T-cell (primary cell): ENCODE results near the gene STK32C. TPM values are rescaled to one million over a fixed set of nuclear protein-coding genes. Genes with fewer than 3 reads are reported as not detected.

ENCODE experiments used
- ATAC-seq, 4 experiments: fragments of 200-7000 bp in 3 of 4; fragments of 150-1000 bp in 1 of 4; cut with Tn5 transposase; replicated peaks in 1 of 4; 1 replicate in 3 of 4; 2 replicates in 1 of 4; pipeline ENCODE4 v1.10.0; 2021; ENCODE audit warnings: moderate library complexity in 3 of 4, mild to moderate bottlenecking in 2 of 4, moderate number of reproducible peaks in 1 of 4
- CTCF ChIA-PET, 2 donors: fragments of 300-600 bp; sonication (Branson Sonifier 250); formaldehyde crosslinking; loops; one replicate each; lab custom pipeline; 2022; ENCODE audit warnings: antibody characterized with exemption in 2 of 2; lab: Charles Lee
- POLR2A ChIA-PET, 2 donors: fragments of 300-600 bp; sonication (Branson Sonifier 250); formaldehyde crosslinking; loops; one replicate each; lab custom pipeline; 2022; ENCODE audit warnings: antibody characterized with exemption in 2 of 2; lab: Charles Lee
- DNase-seq, 35 experiments: peaks; one replicate each; pipeline versions ENCODE4 v3.0.0 to v3.0.0-alpha.2; 2013 to 2023
- H3K27ac ChIP-seq: one replicate; pipeline ENCODE4 v1.5.1; 2013; ENCODE audit warnings: low read length
- H3K27me3 ChIP-seq, 2 experiments: replicated peaks in 1 of 2; 1 replicate in 1 of 2; 2 replicates in 1 of 2; pipeline versions ENCODE4 v1.6.1 to v1.7.0; 2013; ENCODE audit warnings: low read length in 1 of 2, mixed read lengths in 1 of 2; ENCODE audit not compliant: control insufficient read depth in 2 of 2, insufficient read depth in 2 of 2; ENCODE audit errors: extremely low read depth in 1 of 2
- H3K36me3 ChIP-seq, 2 donors: 1 replicate in 1 of 2; 2 replicates in 1 of 2; pipeline versions ENCODE4 v1.6.1 to v1.7.0; 2013; ENCODE audit warnings: low read length in 1 of 2; ENCODE audit not compliant: control insufficient read depth in 2 of 2, insufficient read depth in 1 of 2; ENCODE audit errors: extremely low read depth in 1 of 2
- H3K4me1 ChIP-seq, 2 experiments: 1 replicate in 1 of 2; 2 replicates in 1 of 2; pipeline versions ENCODE4 v1.6.1 to v1.7.0; 2013; ENCODE audit warnings: low read length in 2 of 2, mixed read lengths in 1 of 2; ENCODE audit not compliant: insufficient read depth in 2 of 2, control insufficient read depth in 1 of 2; ENCODE audit errors: extremely low read depth in 1 of 2
- H3K4me3 ChIP-seq, 2 donors: 1 replicate in 1 of 2; 2 replicates in 1 of 2; pipeline versions ENCODE4 v1.5.1 to v1.7.0; 2013; ENCODE audit warnings: mild to moderate bottlenecking in 2 of 2, low read length in 1 of 2, moderate library complexity in 1 of 2; ENCODE audit not compliant: control insufficient read depth in 1 of 2; ENCODE audit errors: extremely low read depth in 1 of 2
- H3K9me3 ChIP-seq: 2 replicates; pipeline ENCODE4 v1.7.0; 2013
- H3K27ac Mint-ChIP-seq, 2 donors: one replicate each; pipeline ENCODE4 v1.8.0; 2020 to 2021; ENCODE audit warnings: mild to moderate bottlenecking in 2 of 2, mixed read lengths in 2 of 2
- H3K27me3 Mint-ChIP-seq, 2 donors: one replicate each; pipeline ENCODE4 v1.8.0; 2021 to 2022; ENCODE audit warnings: mixed read lengths in 2 of 2
- H3K36me3 Mint-ChIP-seq: one replicate; pipeline ENCODE4 v1.8.0; 2021; ENCODE audit warnings: mixed read lengths
- H3K4me1 Mint-ChIP-seq, 3 donors: one replicate each; pipeline ENCODE4 v1.8.0; 2020 to 2022; ENCODE audit warnings: mixed read lengths in 3 of 3, mild to moderate bottlenecking in 1 of 3
- H3K4me3 Mint-ChIP-seq, 3 donors: one replicate each; pipeline ENCODE4 v1.8.0; 2020 to 2022; ENCODE audit warnings: mild to moderate bottlenecking in 3 of 3, mixed read lengths in 3 of 3, moderate library complexity in 3 of 3
- H3K9me3 Mint-ChIP-seq, 3 donors: one replicate each; pipeline ENCODE4 v1.8.0; 2020 to 2022; ENCODE audit warnings: mixed read lengths in 3 of 3
- whole genome bisulfite sequencing: methylation state at CpG from one replicate; pipeline ENCODE4 v1.1.5; 2013; ENCODE audit warnings: missing lambda C conversion rate; ENCODE audit not compliant: insufficient coverage; 5-methylcytosine and 5-hydroxymethylcytosine counted together
- total RNA-seq, 35 experiments: library from RNA in 6 of 35; stranded (reverse) in 6 of 35; fragments of 120-200 nt in 1 of 35; gene quantifications; one replicate each; pipeline versions ENCODE4 v1.2.1 to v1.2.4 and lab custom pipeline; 2013 to 2026

STK32C gene
- total RNA-seq, 5 donors from 2014 or later (not counting 1 experiment from before 2014, with no cell fraction given): 5.8 to 16.4 (median 12.2) TPM

DNA sequence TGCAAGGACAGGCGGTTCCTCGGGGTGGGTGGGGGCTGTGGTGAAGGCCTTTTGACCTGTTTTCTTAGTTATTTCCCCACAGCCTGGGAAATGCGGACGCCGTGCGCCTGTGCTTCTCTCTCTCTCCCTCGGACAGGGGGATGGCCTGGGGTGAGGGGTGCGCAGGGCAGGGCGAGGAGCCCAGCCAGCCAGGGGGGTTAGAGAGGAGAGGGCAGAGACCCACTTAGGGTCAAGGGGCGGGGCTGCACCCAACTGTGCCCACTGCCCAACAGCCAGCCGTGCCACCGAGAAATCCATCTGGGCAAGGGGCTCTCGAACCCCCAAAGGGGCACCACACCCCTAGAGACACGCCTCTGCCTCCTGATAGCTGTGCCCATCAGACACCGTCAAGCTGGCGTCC, 67.2 kb downstream of the STK32C start:
- Mint-ChIP-seq H3K36me3 (no peaks in the 10 kb centered on the region), H3K27me3 (no peaks in the 10 kb centered on the region), H3K9me3 (no peaks in the 10 kb centered on the region), H3K4me1 (no peaks in the 10 kb centered on the region), H3K4me3 (no peak overlapping the region), H3K27ac (no peak overlapping the region)
- Histone ChIP-seq H3K4me3 (no peak overlapping the region), H3K4me1 (no peaks in the 10 kb centered on the region), H3K27me3 (no peaks in the 10 kb centered on the region), H3K9me3 (no peaks in the 10 kb centered on the region), H3K36me3 (no peaks in the 10 kb centered on the region), H3K27ac (no peak overlapping the region)
- ATAC-seq (no peak), DNase-seq (no peak)
- POLR2A ChIA-PET: no interaction called here
- 91% methylated on average over 8 of the region's 16 CpGs for WGBS
- CTCF ChIA-PET: no interaction called here

DNA sequence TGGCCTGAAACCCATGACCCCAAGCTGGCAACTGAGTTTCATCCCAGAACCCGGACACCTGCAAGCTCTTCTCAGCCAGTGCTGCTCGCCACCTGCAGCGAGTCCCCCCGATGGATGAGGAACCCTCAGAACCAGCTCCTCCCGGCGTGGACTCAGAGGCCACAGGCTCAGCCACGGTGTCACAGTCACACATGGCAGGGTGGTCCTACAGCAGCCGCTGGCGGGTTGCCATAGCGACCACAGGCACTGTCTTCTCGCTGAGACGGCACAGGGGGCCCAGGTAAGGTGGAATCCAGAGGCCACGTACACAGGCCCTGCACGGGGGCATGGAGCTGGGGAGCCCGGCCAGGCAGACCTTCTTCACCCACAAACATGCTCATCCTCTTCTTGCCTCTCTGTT, 67.6 kb downstream of the STK32C start:
- no peak for ATAC-seq
- Mint-ChIP-seq H3K9me3 (no peaks in the 10 kb centered on the region), H3K27ac (no peak overlapping the region), H3K36me3 (no peaks in the 10 kb centered on the region), H3K27me3 (no peaks in the 10 kb centered on the region), H3K4me1 (no peaks in the 10 kb centered on the region), H3K4me3 (no peak overlapping the region)
- no peak for DNase-seq
- no peaks in the 10 kb centered on the region for H3K4me1 ChIP-seq
- no peaks in the 10 kb centered on the region for H3K9me3 ChIP-seq
- no peaks in the 10 kb centered on the region for H3K27me3 ChIP-seq
- 85% methylated on average over 10 of the region's 15 CpGs for WGBS
- no peak overlapping the region for H3K27ac ChIP-seq
- H3K36me3 ChIP-seq: no peaks in the 10 kb centered on the region
- ChIA-PET CTCF (no interaction called here), POLR2A (no interaction called here)
- H3K4me3 ChIP-seq: no peak overlapping the region

DNA sequence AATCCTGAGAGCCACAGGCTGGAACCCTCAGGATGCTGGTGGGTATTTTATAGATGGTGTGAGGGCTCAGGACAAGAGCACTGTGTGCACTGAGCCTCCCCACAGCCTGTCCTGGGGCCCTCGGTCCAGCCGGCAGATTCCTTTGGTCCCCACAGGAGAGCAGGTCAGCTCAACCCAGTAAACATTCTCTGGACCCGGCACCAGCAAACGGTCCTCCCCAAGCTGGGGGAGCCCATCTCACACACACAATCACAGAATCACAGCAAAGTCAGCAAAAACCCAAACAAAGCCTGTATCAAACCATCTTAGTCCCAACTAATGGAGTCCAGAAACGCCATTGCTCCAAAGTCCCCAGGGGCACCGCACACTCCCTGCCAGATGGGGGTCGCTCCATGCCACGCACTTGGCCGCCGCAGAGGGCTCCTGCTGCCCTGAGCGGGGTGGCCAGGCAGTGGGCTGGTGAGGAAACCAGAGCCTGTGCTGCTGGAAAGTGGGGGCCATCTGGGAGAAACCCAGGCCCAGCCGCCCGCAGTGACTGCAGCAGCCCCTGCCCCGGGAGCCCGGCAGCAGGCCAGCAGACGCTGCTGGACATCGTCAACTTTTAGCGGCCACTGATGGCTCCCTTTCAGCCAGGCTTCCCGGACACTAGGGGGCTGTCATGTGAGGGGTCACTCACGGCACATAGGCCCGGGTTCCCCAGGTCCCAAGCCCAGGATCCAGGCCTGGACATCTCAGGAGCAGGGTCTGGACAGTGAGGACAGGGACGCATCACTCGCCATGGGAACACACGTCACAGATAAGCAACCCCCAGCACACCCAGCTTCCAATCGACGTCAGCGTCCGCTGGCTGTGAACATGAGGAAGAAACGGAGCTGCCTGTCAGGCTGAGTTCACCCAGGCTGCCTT, 68.4 kb downstream of the STK32C start:
- Histone ChIP-seq H3K27me3 (peaks cover 0 to 3% of the 10 kb centered on the region in 2 experiments), H3K36me3 (no peaks in the 10 kb centered on the region), H3K27ac (no peak overlapping the region), H3K4me3 (no peak overlapping the region), H3K9me3 (no peaks in the 10 kb centered on the region), H3K4me1 (no peaks in the 10 kb centered on the region)
- H3K9me3 Mint-ChIP-seq: no peaks in the 10 kb centered on the region
- no peaks in the 10 kb centered on the region for H3K4me1 Mint-ChIP-seq
- no peak overlapping the region for H3K4me3 Mint-ChIP-seq
- WGBS: 93% methylated on average over 29 of the region's 29 CpGs
- DNase-seq (no peak), ATAC-seq (no peak)
- POLR2A ChIA-PET: no interaction called here
- CTCF ChIA-PET: no interaction called here
- no peaks in the 10 kb centered on the region for H3K27me3 Mint-ChIP-seq
- H3K27ac Mint-ChIP-seq: no peak overlapping the region
- no peaks in the 10 kb centered on the region for H3K36me3 Mint-ChIP-seq

- DNase-seq: no peak
- Histone ChIP-seq H3K27ac (no peak overlapping the region), H3K36me3 (no peaks in the 10 kb centered on the region), H3K9me3 (no peaks in the 10 kb centered on the region), H3K4me3 (no peak overlapping the region), H3K27me3 (peaks cover 0 to 3% of the 10 kb centered on the region in 2 experiments), H3K4me1 (no peaks in the 10 kb centered on the region)
- no peaks in the 10 kb centered on the region for H3K27me3 Mint-ChIP-seq
- H3K36me3 Mint-ChIP-seq: no peaks in the 10 kb centered on the region
- CTCF ChIA-PET: no interaction called here
- H3K4me3 Mint-ChIP-seq: no peak overlapping the region
- H3K27ac Mint-ChIP-seq: no peak overlapping the region
- H3K9me3 Mint-ChIP-seq: no peaks in the 10 kb centered on the region
- POLR2A ChIA-PET: no interaction called here
- WGBS: 92% methylated on average over 16 of the region's 17 CpGs
- no peaks in the 10 kb centered on the region for H3K4me1 Mint-ChIP-seq
- ATAC-seq: no peak
Measured at GRCh38 chr10:132238371-132239125, 69.2 kb downstream of the STK32C start.

DNA sequence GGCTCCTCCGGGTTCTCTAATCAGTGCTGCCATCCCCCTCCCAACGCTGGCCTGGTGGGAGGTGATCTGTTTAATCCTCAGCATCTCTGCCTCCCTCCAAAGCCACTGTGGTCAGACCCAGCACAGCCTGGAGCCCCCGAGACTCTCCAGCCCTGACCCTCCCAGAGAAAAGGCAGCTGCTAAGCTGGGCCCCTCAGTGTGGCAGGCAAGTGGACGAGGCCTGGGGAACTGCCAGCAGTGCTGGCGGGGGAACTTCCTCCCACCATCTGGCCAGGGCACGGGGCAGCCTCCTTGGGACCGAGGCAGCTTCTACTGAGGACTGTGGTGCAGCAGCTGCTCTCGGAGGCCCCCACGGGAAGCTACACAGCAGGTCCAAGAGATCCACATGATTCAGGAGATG, 69.9 kb downstream of the STK32C start:
- Histone ChIP-seq H3K4me1 (peaks cover 0 to 5% of the 10 kb centered on the region in 2 experiments), H3K36me3 (no peaks in the 10 kb centered on the region), H3K9me3 (no peaks in the 10 kb centered on the region), H3K4me3 (no peak overlapping the region), H3K27ac (no peak overlapping the region), H3K27me3 (peaks cover 0 to 3% of the 10 kb centered on the region in 2 experiments)
- ChIA-PET CTCF (no interaction called here), POLR2A (no interaction called here)
- no peak overlapping the region for H3K4me3 Mint-ChIP-seq
- no peak overlapping the region for H3K27ac Mint-ChIP-seq
- H3K9me3 Mint-ChIP-seq: no peaks in the 10 kb centered on the region
- H3K4me1 Mint-ChIP-seq: peaks cover 3 to 4% (median 4%) of the 10 kb centered on the region in 3 donors
- no peak for DNase-seq
- no peaks in the 10 kb centered on the region for H3K36me3 Mint-ChIP-seq
- H3K27me3 Mint-ChIP-seq: no peaks in the 10 kb centered on the region
- no peak for ATAC-seq
- 48% methylated on average over 2 of the region's 9 CpGs for WGBS

DNA sequence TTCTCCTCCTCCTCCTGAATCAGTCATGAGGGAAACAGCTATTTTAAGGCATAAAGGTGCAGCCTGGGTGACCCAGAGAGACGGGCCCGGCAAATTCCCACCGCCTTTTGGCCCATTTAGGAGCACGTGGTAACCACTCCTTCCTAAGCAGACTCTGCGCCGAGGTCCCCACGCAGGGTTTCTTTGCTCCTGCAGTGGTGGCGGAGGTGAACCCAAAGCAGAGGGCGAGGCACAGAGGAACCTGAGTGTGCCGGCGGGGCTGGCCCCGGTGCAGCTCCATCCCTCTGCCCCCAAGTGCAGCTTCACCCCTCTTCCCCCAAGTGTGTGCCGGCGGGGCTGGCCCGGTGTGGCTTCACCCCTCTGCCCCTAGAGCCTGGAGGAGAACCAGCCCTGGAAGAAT, 70.4 kb downstream of the STK32C start:
- ChIA-PET POLR2A (no interaction called here), CTCF (interaction anchor here in 1 of 2 donors (0.5 kb wide), 1 partner anchor 603 kb away, joined by 3 read pairs; no protein-coding TSS in a partner anchor)
- Histone ChIP-seq H3K4me3 (no peak overlapping the region), H3K9me3 (no peaks in the 10 kb centered on the region), H3K4me1 (peaks cover 0 to 10% of the 10 kb centered on the region in 2 experiments), H3K27me3 (peaks cover 0 to 3% of the 10 kb centered on the region in 2 experiments), H3K36me3 (no peaks in the 10 kb centered on the region), H3K27ac (no peak overlapping the region)
- Mint-ChIP-seq H3K9me3 (no peaks in the 10 kb centered on the region), H3K36me3 (no peaks in the 10 kb centered on the region), H3K27ac (no peak overlapping the region), H3K4me3 (no peak overlapping the region), H3K27me3 (no peaks in the 10 kb centered on the region), H3K4me1 (peaks cover 7 to 8% (median 8%) of the 10 kb centered on the region in 3 donors)
- DNase-seq (no peak), ATAC-seq (no peak)
- WGBS: 88% methylated on average over 9 of the region's 15 CpGs
